ENCODE results near the gene EEF1AKMT2.

The EEF1AKMT2 gene

GRCh38 chr10:124721330-124722045 is 70.2 kb downstream of the EEF1AKMT2 start:
- DNase-seq (ENCODE audit: low spot score), result peak; percentile 81

- DNase-seq (ENCODE audit: low spot score), result peak; percentile 96
These were observed 72.4 kb downstream of the EEF1AKMT2 start for GRCh38 chr10:124719213-124719851.

- DNase-seq (ENCODE audit: low spot score), result peak; percentile 76
These were observed 73.6 kb downstream of the EEF1AKMT2 start for GRCh38 chr10:124717911-124718741.

GRCh38 chr10:124717041-124717757 is 74.5 kb downstream of the EEF1AKMT2 start:
- DNase-seq (ENCODE audit: low spot score), result no peak

- DNase-seq (ENCODE audit: low spot score), result no peak
These were observed 75.3 kb downstream of the EEF1AKMT2 start for GRCh38 chr10:124716369-124716768.

GRCh38 chr10:124715439-124715838 is 76.2 kb downstream of the EEF1AKMT2 start:
- no peak for DNase-seq (ENCODE audit: low spot score)

GRCh38 chr10:124713679-124714255 is 77.9 kb downstream of the EEF1AKMT2 start:
- no peak for DNase-seq (ENCODE audit: low spot score)

- no peak for DNase-seq (ENCODE audit: low spot score)
These were observed 78.8 kb downstream of the EEF1AKMT2 start for GRCh38 chr10:124712704-124713407.

- DNase-seq (ENCODE audit: low spot score), result no peak
These were observed 80.5 kb downstream of the EEF1AKMT2 start for GRCh38 chr10:124711145-124711544.

- no peak for DNase-seq (ENCODE audit: low spot score)
These were observed 81.3 kb downstream of the EEF1AKMT2 start for GRCh38 chr10:124710266-124710881.

- no peak for DNase-seq (ENCODE audit: low spot score)
These were observed 81.8 kb downstream of the EEF1AKMT2 start for GRCh38 chr10:124709861-124710260.

- peak; percentile 67 for DNase-seq (ENCODE audit: low spot score)
These were observed 82.7 kb downstream of the EEF1AKMT2 start for GRCh38 chr10:124708922-124709520.

GRCh38 chr10:124708246-124708779 is 83.4 kb downstream of the EEF1AKMT2 start:
- DNase-seq (ENCODE audit: low spot score), result no peak

All from Ammon's horn (tissue), 1 donor.